A549 treated with CpdA at 1 μM for 4 hours (cell line): ENCODE measurements around the gene BIK. TPM values are rescaled to one million over a fixed set of nuclear protein-coding genes. Genes with fewer than 3 reads are reported as not detected.

Source experiments
- total RNA-seq: library from RNA; stranded (reverse); fragments of 200-300 nt; extraction: Qiagen RNA extraction; gene quantifications from 5 replicates; pipeline ENCODE4 v1.2.3, GENCODE V29; 2022; ENCODE audit warnings: low read depth

BIK gene, protein sequence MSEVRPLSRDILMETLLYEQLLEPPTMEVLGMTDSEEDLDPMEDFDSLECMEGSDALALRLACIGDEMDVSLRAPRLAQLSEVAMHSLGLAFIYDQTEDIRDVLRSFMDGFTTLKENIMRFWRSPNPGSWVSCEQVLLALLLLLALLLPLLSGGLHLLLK
- total RNA-seq: 0.86 to 1.4 TPM (median 1.0 TPM) in 5 replicates

DNA sequence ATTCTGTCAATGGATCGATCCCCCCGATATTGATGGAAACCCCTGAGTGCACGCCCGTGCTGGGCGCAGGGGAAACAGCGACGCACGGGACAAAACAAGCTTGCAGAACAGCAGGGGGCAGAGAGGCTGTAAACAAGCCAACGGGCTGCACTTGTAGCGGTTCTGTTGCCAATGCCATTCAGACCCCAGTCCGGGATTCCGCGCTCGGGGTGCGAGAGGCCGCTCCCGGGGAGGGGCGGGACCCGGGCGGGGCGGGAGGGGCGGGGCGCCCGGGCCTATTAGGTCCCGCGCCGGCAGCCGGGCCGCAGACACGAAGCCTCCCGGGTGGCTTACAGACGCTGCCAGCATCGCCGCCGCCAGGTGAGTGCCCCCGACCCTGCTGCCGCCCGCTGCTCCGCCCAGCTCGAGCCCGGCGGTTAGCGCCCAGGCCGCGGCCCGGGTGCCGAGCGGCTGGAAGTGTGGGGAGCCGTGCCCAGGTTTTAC, at the start of gene BIK:
BIK (plus strand) TSS at position 307 of the 483 bp plus-strand sequence. CDS start 13,273 bp downstream, outside the sequence.

DNA sequence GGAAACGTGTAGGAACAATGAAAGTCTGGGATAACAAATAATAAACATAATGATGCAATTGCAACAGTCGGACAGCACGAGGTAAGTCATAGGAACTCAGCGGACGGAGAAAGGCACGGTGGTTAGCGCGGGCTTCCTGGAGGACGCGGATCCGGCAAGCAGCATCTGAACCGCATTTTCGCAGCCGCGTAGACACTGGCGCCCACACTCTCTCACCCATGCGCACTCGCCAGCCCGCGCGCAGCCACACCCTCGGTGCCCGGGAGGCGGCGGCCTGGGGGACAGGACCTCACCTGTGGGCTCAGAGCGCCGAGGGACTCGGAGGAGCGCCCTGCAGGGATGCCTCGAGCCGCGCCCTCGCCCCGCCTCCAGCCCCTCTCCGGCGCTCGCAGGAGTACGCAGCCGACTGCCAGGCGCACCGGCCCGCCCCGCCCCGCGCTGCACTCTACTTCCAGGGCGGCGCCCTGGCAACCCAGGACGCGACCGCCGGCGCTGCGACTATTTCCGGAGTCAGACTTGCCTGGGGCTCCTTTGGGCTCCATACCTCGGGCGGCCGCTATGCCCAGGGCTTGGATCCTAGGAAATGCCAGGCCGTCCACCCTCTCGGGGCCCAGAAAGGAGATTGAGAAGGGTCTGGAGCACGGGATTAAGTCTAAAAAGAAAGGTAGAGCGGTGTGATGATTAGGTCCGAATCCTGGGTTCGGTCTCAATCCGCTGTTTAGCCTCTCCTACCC, 21.4 kb upstream of the BIK start, which contains the start of gene TTLL1:
TTLL1 (minus strand) TSS at position 408 of the 734 bp plus-strand sequence. CDS start 13,805 bp downstream, outside the sequence.

DNA sequence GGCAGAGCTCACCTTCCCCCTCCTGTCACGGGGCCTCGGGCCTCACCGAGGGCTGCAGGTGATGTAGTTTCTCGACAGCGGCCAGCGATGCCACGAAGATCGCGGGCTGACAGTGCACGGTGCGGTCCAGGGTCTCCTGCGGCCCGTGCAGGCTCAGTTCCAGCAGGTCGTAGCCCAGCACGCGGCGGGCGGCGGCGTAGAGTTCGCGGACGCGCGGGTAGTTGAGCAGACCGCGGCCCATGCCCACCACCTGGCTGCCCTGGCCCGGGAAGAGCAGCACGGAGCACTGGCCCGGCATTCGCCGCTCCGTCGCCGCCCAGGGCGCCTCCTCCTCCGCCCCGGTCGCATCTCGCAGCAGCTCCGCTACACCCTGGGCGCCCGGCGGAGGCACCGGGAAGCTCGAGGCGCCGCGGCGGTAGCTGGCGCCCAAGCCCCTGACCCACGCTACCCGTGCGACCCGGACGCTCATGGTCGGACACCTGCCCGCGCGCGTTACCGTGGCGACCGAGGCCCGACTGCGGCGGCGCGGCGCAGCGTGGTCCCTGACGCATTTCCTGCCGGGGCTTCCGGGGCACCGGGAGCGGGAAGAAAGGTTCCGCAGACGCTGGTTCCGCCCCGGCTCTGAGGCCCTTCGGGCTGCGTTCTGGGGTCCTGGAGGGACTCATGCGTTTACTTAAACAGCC, 32.5 kb downstream of the BIK start, which contains the start of gene MCAT:
MCAT (minus strand) TSS at position 519 of the 683 bp plus-strand sequence; CDS start at position 469, 50 bp downstream.

DNA sequence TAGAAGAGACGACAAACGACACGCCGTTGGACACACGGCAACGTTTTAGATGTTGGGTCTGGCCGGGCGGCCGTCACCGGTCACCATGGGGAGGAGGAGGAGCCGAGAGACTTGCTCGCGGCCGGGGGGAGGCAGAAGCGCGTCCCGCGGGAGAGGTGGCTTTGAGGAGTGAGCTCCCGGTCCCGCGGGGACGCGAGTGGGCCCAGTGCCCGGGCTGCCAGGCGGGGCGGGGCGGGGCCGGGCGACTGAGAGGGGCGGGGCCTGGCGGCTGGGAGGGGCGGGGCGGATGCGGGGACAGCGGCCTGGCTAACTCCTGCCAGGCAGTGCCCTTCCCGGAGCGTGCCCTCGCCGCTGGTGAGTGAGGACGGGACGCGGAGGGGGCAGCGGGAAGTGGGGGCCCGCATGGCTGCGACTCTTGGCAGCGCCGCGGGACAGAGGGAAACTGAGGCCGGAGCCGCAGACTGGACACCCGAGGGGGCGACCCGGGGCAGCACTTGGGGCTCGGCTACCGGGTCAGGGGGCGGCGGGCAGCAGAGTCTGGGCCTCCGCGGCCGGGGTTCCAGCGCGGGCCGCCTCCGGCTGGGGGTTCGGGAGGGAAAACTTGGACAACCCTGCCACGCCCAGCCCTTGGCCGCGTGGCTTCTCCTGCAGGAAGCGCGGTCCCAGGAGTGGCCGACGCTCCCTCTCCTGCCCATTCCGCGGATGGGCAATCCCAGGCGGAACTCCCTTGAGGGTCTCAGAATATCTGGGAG, 40.9 kb downstream of the BIK start, which contains the start of gene TSPO:
TSPO (plus strand) TSS at position 309 of the 752 bp plus-strand sequence. CDS start 7,680 bp downstream, outside the sequence.

Other genes starting within 250 kb of the BIK start
- 63.1 to 69.9 TPM (median 66.0 TPM) in 5 replicates for gene PACSIN2, start 95.6 kb upstream of the BIK start, total RNA-seq
- 2.0 to 2.5 TPM (median 2.1 TPM) in 5 replicates for gene TTLL1, start 21.4 kb upstream of the BIK start, total RNA-seq
- 16.5 to 28.9 TPM (median 23.8 TPM) in 5 replicates for gene MCAT, start 32.6 kb downstream of the BIK start, total RNA-seq
- 126 to 234 TPM (median 202 TPM) in 5 replicates for gene TSPO, start 40.8 kb downstream of the BIK start, total RNA-seq
- 17.8 to 23.4 TPM (median 22.0 TPM) in 5 replicates for gene TTLL12, start 76.4 kb downstream of the BIK start, total RNA-seq
- 0.03 to 0.15 TPM (median 0.14 TPM) in 5 replicates for gene SCUBE1, start 232.6 kb downstream of the BIK start, total RNA-seq